ENCODE results near the gene C8G.

The C8G gene

DNA sequence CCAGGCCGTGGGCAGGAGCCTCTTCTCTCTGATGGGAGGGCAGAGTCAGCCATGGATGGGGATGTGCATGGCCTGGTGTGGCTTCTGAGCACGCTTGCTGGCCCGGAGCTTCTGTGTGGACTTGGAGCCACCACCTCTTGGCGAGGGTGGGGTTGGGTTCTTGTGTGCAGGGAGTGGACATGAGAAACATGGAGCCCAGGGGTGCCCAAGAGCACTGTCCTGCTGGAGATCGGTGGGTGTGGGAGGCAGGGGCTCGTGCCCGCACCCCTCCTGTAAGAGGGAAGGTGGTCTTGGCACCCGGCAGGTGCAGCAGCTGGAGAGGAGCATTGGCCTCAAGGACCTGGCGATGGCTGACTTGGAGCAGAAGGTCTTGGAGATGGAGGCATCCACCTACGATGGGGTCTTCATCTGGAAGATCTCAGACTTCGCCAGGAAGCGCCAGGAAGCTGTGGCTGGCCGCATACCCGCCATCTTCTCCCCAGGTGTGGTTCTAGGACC, 24.3 kb upstream of the C8G start:
- no peak for DNase-seq

DNA sequence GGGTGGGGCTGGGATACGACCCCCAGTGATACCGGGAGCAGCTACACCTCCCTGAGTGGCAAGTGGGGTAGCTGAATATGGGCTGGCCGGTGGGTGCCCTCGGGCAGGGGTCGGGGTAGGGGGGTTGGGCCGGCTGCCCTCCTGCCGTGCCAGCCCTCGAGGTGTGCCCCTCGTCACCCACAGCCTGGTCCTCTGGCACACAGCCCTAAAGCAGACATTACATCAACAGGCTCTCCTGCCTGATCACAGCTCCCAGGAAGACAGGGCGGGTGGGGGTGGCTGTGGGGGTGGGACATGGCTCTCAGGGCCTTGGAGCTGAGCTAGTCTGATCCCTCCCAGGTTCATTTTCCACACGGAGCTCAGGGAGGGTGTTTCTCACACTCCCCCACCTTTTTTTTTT, 23.7 kb upstream of the C8G start:
- no peak for DNase-seq

DNA sequence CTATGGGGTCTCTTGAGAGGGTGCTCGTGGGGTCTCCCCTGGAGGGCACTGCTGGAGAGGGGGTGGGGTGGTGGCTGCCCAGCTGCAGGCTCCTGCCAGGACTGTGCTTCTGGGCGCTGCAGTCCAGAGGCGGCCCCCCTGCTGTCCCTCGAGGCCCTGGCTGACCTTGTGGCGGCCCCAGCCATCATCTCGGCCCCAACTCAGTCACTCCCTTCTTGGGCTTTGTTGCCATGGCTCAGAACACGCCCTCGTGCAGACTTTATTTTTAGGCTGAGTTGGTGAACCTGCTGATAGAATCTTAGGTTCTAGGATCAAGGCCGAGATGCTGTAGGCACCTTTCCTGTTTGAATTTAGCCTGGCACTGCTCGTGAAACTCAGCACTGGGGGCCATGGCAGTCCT, 23.3 kb upstream of the C8G start:
- no peak for DNase-seq

DNA sequence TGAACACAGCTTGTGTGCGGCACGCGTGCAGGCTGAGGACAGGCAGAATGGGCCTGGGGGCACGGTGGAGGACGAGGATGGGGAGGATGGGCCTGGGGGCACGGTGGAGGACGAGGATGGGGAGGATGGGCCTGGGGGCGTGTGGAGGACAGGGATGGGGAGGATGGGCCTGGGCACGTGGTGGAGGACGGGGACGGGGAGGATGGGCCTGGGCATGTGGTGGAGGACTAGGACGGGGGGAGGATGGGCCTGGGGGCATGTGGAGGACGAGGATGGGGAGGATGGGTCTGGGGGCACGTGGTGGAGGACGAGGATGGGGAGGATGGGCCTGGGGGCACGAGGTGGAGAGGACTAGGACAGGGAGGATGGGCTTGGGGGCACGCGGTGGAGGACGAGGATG, 22.5 kb upstream of the C8G start:
- no peak for DNase-seq

DNA sequence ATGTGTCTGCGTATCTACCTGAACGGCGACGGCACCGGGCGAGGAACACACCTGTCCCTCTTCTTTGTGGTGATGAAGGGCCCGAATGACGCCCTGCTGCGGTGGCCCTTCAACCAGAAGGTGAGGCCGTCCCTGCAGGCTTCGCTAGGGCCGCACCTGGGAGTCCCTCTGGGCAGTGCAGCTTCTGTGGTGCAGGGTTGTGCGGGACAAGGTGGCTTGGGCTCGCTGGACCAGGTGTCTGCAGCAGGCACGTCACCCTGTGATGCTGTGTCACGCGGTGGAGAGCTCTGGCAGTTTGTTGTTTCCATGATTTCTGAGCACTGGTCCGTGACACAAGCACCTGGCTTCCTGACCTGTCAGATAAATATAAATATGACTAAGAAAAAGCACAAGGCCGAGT, 21.2 kb upstream of the C8G start:
- DNase-seq = no peak

DNA sequence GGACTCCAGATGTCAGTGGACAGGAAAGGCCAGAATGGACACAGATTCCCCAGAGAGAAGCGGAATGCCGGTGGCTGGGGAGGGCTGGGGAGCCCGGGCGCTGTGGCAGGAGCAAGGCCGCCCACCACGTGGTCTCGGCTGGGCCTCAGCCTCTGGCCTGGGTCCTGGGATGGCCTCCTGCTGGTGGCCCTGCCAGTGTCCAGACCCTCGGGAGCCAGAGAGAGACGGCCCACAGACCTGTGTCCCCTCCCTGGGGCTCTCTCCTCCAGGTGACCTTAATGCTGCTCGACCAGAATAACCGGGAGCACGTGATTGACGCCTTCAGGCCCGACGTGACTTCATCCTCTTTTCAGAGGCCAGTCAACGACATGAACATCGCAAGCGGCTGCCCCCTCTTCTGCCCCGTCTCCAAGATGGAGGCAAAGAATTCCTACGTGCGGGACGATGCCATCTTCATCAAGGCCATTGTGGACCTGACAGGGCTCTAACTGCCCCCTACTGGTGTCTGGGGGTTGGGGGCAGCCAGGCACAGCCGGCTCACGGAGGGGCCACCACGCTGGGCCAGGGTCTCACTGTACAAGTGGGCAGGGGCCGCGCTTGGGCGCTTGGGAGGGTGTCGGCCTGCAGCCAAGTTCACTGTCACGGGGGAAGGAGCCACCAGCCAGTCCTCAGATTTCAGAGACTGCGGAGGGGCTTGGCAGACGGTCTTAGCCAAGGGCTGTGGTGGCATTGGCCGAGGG, 19.5 kb upstream of the C8G start:
- no peak for DNase-seq

DNA sequence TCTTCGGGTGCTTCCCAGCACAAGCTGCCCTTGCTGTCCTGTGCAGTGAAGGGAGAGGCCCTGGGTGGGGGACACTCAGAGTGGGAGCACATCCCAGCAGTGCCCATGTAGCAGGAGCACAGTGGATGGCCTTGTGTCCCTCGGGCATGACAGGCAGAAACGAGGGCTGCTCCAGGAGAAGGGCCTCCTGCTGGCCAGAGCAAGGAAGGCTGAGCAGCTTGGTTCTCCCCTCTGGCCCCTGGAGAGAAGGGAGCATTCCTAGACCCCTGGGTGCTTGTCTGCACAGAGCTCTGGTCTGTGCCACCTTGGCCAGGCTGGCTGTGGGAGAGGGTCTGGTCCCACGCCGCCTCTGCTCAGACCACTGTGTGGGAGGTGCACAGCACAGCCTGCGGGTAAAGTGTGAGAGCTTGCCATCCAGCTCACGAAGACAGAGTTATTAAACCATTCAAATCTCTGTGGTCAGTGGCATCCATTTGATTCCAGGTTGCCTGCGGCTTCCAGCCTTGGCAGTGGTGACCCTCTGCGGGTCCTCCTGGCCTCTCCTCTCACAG, 18.8 kb upstream of the C8G start:
- DNase-seq = no peak

DNA sequence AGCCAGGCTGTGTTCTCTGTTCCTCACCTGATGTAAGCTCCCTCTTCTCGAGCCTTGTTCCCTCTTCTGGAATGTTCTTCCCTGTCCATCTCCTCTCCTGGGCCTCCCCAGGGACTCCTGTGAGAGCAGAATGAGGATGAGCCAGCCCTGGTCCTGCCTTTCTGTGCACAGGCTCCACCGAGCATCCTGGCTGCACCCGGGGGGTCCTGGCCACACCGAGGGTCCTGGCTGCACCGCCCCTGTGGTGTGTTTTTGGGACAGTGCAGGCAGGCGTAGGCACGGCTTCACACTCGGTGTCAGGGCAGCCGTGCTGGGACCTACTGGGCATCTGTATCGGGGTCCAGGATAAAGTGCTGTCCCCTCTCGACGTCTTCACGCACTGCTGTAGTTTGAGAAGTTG, 18.3 kb upstream of the C8G start:
- no peak for DNase-seq

DNA sequence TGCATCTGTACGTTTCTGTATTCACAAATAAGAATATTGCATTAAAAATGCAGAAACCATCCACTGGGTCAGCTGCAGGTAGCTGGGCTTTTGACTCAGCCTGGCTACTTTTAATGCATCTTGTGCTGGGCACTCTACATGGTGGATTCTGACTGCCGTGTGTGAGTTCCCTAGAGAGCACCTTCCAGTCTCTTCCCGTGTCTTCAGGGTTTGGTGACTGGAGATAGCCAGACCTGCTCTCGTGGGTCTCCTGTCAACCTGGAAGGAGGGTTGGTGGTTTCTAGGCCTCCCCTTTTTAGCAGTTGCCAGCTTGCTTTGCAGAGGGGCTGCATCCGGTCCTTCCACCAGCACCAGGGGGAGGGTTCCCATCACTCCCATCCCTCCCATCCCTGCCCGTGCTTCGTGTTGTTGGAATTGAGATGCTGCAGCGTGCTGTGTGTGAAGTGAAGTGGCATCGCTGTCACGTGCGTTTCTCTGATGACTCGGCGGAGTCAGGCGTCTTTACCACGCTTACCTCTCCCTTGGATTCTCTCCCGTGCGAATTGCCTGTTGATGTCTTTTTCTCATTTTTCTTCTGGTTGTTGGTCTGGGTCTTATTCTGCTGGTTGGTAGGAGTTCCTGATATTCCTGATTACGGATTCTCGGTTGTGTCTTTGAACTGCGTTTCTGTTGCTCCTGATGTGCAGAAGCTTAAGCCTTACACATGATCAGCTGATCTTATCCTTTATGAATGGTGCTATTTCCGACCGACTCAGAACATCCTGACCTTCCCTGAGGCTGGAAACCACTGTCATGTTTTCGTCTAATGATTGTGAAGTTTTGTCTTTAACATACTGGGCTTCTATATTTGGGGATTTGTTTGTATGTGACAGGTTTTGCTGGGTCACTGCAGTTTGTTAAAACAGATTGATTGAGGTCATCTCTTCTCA, 17.4 kb upstream of the C8G start:
- no peak for DNase-seq

DNA sequence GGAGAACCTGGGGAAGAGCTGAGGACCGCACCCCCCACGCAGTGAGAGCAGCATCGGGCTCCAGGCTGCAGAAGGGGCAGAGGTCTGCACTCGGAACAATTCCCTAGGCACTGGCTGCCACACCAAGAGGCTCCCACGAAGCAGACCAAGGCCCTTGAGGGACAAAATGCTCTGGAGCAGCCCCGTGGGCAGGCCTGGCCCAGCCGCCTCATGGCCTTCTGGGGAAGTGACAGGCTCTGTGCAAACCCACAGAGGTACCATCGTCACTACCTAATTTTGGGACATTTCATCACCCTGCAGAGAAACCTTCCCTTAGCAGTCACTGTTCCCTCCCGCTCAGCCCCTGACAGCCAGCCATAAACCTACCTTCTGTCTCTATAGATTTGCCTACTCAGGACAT, 16.5 kb upstream of the C8G start:
- DNase-seq = no peak

DNA sequence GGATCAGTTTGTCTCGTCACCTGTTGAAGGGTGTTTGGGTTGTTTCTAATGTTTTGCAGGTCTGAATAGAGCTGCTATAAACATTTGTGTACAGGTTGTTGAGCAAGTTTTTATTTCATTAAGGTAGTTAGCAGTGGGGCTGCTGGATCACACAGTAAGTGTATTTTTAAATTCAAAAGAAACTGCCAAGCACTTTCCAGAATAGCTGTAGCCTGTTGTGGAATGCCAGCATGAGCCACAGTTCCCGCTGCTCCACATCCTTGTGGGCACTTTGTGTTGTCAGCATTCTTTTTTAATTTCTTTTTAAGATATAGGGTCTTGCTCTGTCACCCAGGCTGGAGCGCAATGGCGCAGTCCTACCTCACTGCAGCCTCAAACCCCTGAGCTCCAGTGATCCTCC, 15.0 kb upstream of the C8G start:
- DNase-seq = no peak

DNA sequence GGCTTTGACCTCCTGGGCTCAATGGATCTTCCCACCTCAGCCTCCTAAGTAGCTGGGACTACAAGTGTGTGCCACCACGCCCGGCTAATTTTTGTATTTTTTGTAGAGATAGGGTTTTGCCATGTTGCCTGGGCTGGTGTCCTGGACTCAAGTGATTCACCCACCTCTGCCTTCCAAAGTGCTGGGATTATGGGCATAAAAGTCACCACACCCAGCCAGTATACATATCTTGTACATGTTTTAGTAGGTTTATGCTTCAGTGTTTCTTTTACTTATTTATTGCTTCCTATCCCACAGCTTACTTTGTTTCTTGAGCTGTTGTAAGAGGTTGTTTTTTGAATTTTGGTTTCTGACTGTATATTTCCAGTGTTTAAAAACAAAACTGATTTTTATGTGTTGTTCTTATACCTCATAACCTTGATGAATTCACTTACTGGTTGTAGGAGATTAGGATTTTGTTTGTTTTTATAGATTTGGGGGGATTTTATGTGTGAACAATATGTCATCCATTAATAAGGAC, 13.4 kb upstream of the C8G start:
- DNase-seq = no peak

DNA sequence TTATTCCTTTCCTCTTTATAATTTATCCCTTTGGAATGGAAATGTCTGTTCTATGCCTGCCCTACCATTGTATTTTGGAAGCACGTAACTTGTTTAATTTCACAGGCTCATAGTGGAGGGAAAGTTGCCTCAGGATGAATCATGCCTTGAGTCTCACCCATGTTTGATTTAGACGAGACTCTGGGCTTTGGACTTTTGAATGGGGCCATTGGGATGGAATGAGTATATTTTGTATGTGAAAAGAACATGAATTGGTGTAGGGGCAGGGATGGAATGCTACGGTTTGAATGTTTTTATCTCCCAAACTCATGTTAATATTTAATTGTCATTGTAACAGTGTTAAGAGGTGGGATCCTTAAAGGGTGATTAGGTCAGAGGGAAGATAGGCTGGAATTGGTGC, 10.8 kb upstream of the C8G start:
- no peak for DNase-seq

DNA sequence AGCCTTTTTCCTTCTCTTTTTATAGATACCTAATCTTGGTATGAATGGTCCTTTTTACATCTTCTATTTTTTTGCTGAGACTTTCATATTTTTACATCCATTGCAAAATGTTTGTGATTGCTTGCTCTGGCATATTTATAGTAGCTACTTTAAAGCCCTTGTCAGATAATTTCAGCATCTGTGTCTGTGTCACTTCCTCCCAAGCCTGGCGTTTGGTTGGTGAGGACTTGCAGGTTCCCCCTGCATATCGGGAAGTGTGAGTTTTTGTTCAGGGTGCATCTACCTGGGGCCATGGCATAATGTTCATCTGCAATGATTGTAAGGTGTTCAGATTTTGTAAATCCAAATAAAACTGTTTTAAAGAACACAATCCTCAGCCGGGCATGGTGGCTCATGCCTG, 9.4 kb upstream of the C8G start:
- no peak for DNase-seq

DNA sequence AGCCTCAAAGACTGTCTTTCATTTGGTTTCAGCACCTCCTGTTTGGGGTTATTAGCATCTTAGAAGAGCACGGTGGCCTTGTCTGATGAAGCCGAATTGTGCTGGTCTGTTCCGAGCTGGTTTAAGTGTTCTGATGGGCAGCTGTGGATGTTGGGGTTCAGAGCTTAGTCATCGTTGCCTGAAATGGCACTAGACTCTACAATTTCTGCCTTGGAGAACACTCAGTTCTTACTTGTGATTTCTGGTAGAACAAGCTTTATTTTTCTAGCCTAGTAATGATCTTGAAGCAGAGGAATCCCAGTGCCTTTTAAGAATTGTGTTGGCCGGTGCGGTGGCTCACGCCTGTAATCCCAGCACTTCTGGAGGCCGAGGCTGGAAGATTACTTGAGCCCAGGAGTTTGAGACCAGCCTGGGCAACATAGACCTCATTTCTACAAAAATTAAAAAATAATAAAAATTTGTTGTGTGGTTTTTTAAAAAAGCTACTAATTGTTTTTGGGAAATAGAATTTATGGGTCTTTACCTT, 8.3 kb upstream of the C8G start:
- no peak for DNase-seq

DNA sequence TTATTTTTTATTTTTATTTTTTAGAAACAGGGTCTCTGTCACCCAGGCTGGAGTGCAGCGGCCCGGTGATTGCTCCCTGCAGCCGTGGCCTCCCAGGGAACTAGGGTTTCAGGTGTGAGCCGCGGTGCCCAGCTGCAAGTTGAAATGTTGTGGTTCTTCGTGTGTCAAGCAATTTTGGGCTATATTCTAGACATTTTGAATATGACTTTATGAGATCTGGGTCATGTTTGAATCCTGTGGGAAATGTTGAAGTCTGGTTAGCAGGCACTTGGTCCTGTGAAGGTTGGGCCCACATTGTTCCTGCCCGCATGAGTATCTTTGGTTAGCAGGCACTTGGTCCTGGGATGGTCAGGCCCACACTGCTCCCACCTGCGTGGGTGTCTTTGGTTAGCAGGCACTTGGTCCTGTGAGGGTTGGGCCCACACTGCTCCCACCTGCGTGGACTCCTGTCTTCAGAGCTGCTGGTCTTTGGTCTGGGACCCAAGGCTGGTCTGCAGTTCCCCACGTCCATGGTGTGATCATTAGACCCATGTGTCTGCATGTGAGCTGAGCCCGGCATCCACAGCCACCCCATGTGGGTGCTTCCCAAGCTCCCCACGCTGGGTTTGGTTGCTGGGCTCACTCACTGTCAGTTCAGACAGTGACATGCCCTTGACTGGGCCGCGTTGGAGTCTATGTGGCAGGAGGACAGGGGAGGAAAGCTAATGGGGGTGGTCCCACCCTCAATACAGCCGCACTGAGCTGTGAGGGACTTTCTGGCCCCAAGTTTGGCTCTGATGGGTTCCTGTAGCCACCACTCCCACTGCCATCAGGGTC, 7.6 kb upstream of the C8G start:
- no peak for DNase-seq

DNA sequence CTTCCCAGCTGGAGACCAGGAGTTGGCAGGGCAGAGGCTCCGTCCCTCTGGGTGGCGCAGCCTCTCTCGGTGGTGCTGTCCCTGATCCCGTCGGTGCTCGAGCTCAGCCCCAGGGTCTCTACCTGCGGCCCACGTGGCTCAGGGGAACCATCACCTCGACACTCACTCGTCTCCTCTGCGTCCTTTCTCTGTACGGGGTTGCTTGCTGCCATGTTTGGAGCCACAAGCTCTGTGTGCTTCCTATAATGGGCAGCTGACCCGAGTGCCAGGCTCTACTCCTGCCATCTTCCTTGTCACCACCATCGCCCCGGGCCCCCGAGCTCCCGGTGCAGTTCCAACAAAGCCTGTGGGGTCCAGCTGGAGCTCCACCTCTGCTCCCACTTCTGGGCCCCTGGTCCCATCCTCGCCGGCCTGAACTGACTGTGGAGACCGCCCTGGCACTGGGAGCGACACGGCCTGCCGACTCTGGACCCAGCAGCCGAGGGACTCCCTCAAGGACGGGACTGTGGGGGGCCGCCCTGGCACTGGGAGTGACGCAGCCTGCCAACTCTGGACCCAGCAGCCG, 5.5 kb upstream of the C8G start:
- DNase-seq = no peak

DNA sequence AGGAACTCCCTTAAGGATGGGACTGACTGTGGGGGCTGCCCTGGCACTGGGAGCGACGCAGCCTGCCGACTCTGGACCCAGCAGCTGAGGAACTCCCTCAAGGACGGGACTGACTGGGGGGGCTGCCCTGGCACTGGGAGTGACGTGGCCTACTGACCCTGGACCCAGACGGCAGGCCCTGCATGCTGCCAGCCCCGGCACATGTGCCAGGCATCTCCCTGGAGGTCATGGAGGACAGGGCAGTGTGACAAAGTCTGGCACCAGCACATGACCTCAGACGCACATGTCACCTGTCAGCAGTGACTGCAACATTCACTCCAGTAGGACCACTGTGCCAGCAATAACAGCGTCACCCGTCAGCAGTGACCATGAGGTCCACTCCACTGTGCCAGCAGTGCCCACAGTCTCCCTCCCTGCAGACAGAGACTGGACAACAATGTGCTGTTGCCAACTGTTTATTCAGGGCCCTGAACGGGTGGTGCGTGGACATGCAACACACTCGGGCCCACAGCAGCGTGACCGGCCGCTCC, 5.0 kb upstream of the C8G start:
- no peak for DNase-seq

DNA sequence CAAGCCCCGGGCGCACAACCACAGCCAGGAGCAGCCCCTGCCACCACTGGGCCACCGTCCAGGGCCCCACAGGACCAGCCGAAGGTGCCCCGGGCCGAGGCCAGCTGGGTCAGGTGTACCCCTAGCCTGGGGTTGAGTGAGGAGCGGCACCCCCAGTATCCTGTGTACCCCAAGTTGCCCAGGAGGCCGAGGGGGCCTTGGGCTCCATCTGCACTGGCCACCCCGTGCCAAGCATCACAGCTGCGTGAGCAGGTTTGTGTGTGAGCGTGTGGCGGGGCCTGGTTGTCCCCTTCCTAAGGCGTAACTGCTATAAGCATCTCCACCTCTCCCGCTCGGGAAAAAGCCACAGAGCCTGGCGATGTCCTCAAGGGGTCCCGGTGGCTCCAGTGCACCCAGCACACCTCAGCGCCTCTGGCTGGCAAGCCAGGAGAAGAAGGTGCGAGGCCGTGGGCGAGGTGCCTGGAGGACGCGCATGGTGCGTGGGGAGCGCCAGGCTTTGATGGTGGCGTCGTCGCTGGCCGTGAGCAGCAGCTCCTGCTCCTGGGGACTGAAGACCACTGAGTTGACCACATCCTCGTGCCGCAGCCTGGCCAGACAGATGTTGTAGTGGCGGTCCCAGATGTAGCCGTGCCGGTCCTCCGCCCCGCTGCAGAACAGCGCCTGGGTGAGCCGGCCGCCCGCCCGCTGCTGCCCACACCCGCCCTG, 4.4 kb upstream of the C8G start:
- DNase-seq = no peak

DNA sequence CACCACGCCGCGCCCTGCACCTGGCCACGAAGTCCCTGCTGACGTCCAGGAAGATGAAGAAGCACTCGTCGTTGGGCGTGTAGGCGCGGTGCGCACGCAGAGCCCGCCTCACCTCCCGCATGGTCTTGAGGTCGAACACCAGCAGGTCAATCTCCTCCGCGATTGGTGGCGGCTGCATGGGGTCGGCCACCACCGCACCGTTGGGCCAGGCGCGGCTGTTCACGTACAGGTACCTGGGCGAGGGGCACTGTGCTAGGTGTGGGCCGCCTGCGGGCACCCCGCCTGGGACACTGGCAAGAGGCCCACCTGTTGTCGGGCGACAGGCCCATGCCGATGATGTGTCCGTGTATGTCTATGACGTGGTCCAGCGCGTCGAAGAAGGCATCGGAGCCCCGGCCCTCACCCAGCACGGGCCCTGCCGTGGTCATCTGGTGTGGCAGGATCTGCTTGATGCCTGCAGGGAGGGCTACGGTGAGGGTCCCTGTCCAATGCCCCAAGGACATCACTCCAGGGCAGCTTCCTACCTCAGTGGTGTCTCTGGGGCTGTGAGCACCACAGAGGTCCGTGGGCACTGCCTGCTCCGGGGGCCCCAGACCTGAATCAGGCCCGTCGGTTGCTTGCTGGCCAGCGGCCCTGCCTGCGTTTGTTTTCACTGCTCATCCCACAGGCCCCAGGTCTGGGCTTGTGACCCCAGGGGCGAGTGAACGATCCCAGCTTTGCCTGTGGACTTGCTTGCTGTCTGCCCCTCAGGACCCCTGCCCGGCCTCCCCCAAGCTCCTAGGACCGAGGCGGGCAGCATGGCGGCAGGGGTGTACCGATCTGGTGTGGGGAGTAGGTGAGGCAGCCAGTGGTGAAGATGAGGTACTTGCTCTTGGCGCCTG, 3.6 kb upstream of the C8G start:
- DNase-seq = no peak
